ENCODE data around the gene EPS8L2.
A peak's percentile ranks its signal among the peaks of the same experiment; 100 is the strongest.
"Not testable (repeated sequence)": the region's sequence is repeated elsewhere in the genome, so short reads cannot be mapped to it uniquely, and the experiment has no call there.

Gene EPS8L2

DNA sequence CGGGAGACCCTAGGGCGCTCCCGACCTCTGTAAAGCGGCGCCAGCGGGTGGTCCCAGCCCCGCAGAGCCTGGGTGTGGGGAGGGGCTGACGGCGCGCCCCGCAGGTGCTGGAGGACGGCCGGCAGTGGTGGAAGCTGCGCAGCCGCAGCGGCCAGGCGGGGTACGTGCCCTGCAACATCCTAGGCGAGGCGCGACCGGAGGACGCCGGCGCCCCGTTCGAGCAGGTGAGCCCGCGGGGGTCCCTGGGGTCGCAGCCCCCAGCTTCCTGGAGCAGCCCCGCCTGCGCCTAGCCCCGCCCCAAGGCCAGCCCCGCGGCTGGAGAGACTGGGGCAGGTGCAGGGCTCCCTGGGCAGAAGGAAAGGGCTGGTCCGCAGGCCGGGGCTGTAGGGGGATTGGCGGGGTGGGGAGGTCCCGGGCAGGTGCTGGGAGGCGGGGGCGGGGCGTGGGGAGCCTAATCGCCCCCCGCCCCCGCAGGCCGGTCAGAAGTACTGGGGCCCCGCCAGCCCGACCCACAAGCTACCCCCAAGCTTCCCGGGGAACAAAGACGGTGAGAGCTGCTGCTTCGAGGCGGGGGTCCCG, 19.7 kb downstream of the EPS8L2 start:
- DNase-seq (ENCODE audit: low read depth in 2 of 2) = no peak

DNA sequence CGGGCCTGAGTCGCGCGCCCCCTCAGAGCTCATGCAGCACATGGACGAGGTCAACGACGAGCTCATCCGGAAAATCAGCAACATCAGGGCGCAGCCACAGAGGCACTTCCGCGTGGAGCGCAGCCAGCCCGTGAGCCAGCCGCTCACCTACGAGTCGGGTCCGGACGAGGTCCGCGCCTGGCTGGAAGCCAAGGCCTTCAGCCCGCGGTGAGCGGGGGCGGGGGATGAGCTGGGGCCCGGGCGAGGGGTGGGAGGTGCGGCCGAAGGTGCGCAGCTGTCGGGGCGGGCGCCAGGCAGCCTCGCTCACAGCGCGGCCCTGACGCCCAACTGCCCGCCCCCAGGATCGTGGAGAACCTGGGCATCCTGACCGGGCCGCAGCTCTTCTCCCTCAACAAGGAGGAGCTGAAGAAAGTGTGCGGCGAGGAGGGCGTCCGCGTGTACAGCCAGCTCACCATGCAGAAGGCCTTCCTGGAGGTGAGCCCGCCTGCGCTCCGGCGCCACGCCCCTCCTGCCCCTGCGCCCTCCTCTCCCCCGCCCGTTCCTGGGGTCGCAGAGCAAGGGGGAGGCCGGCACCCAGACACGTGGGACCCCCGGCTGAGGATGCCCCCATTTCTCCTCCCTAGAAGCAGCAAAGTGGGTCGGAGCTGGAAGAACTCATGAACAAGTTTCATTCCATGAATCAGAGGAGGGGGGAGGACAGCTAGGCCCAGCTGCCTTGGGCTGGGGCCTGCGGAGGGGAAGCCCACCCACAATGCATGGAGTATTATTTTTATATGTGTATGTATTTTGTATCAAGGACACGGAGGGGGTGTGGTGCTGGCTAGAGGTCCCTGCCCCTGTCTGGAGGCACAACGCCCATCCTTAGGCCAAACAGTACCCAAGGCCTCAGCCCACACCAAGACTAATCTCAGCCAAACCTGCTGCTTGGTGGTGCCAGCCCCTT, 20.5 kb downstream of the EPS8L2 start:
- DNase-seq (ENCODE audit: low read depth in 2 of 2) = no peak

DNA sequence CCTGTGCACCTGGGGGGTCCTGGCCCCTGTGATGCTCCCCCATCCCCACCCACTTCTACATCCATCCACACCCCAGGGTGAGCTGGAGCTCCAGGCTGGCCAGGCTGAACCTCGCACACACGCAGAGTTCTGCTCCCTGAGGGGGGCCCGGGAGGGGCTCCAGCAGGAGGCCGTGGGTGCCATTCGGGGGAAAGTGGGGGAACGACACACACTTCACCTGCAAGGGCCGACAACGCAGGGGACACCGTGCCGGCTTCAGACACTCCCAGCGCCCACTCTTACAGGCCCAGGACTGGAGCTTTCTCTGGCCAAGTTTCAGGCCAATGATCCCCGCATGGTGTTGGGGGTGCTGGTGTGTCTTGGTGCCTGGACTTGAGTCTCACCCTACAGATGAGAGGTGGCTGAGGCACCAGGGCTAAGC, 21.3 kb downstream of the EPS8L2 start:
- DNase-seq (ENCODE audit: low read depth in 2 of 2) = no peak

DNA sequence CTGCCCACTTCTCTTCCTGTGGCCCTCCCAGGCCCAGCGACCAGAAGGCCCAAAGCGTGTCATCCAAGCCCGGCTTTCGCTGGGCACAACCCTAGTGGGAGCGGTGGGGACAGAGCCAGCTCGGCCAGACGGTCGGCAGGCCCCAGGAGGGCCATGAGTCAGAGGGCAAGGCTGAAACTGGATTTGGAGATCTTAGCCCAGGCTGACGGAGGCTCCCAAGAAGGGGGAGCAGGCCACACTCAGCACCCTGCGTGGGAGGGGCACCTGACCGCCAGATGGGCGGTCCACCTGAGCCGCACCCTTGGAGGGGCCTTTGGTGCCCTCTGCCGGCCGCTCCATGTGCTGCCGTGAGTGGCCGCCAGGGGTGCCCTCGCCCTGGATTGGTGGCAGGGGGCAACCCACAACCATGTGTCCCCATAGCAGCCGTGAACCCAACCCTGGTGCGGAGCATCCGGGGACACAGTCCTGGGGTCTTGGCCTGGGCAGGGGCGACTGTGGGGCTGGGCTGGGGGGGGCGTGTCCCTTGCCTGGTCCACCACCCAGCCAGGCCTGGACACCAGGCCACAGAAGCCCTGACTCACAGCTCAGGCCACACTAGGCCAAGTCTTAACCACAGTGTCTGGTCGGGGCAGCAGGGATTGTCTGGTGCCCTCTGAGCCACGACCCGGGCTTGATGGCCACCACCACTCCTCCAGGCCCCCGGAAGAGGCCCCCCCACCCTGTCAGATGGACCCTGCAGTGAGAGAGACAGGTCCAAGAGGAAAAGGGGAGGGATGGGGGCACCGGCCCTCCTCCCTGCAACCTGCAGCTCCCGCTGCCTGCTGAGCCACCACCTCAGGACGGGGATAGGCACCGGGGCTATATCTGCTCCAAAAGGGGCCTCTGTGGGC, 22.1 kb downstream of the EPS8L2 start:
- DNase-seq (ENCODE audit: low read depth in 2 of 2) = peak; percentile 73 to 76

DNA sequence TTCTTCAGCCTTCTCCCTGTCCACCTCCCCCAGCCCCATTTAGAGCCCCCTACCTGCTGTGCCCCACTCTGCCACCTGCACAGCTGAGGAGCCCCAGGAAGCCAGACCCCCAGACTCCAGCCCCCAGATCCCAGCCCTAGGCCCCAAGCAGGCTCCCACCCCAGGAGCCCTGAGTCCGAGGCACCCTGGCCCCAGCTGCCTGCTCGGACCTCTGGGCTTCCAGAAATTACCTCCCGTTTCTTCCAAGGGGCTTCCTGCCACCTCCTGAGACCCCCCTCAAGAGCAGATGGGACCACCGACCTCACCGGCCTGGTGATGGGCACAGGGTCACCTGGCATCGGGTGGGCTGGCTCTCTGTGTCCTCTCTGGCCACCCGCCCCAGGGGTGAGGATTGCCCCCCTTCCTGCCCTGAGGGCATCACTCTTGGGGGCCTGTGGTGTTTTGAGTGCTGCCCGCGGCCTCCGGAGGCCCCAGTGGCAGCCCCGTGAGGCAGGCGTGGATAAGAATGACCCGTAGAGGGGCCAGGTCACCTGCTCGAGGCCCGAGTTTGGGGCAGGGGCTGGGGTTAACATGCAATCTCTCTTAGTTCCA, 23.0 kb downstream of the EPS8L2 start:
- no peak for DNase-seq (ENCODE audit: low read depth in 2 of 2)

DNA sequence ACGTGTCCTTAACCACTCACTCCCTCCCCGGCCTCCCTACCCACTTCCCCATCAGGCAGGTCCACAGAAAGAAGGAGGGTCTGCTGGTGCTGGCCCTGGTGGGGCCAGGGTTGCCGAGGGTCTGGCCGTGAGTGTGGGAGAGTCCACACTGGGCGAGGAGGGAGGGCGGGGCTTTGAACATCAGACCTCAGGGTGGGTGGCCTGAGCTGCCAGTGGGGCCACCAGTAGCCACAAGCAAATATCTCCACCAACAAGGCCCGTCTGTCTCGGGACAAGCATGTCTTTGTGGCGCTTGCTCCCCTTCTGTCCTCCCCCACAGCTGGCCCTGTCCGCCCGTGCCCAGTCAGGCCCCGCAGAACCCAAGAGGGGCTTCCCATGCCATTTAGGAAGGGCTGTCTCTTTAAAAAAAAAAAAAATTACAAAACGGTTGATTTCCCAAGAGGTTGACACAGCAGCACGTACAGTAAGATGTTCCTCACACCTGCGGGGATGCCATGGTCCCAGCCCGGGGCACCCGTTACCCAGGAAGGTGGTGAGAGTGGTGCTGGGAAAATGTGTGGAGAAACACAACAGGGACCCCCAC, 23.6 kb downstream of the EPS8L2 start:
- DNase-seq (ENCODE audit: low read depth in 2 of 2) = no peak

DNA sequence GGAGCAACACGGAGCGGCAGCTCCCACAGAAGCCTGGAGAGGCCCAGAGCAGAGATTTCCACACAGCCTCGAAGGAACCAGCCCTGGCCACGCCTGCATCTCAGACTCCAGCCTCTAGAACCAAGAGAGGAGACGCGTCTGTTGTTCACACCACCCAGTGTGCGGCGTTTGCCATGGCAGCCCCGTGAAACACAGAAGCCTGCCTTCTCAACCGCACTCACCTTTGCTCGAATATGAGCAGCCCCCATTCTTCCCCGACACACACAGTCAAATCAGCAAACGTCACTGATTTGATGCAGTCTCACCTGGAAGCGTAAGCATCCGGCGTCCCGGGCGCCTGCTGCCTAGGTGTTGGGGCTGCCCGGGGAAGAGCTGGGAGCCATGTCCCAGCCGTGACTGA, 27.0 kb downstream of the EPS8L2 start:
- DNase-seq (ENCODE audit: low read depth in 2 of 2) = no peak

DNA sequence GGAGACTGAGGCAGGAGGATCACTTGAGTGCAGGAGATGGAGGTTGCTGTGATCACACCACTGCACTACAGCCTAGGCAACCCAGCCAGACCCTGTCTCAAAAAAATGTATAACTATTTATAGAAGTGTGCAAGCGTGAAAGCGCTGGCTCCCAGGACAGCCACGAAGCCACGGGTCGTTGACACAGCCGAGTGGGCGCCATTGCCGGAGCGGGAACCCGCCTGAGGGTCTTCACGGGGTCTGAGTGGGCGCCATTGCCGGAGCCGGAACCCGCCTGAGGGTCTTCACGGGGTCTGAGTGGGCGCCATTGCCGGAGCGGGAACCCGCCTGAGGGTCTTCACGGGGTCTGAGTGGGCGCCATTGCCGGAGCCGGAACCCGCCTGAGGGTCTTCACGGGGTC, 28.5 kb downstream of the EPS8L2 start:
- not testable (repeated sequence) for DNase-seq (ENCODE audit: low read depth in 2 of 2)

DNA sequence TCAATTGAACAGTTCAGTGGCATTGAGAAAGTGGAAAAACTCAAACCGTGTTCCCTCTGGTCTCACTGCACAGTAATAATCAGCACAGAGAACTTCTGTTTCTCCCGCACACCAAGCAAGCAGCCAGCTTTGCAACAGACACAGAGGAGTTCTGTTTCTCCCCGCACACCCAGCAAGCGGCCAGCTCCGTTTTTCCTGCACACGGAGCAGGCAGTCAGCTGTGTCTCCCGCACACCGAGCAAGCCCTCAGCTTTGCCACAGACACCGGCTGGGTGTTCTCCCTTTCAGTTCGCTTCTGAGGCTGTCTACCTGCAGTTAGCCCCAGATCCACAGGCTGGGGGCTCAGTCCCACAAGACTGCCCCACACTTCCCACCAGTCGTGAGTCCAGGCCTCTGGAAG, 31.3 kb downstream of the EPS8L2 start:
- DNase-seq (ENCODE audit: low read depth in 2 of 2) = no peak

DNA sequence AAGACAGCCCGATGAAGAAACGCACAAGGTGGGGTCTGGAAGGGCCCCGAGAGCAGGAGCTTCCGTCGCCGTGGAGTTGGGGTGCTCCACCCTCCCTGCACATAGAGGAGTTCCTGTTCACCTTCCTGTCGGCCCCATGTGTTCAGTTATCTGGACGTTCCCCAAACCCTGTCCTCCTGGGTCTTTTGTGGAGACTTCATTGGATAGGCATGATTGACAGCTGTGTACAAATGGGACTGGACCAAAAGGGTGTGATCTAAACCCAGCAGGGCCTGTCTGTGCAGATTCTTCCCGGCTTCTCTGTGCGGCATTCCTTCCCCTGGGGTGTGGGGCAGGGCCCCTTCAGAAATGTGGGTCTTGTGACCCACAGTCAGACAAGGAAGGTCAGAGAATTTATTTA, 31.9 kb downstream of the EPS8L2 start:
- not testable (repeated sequence) for DNase-seq (ENCODE audit: low read depth in 2 of 2)

DNA sequence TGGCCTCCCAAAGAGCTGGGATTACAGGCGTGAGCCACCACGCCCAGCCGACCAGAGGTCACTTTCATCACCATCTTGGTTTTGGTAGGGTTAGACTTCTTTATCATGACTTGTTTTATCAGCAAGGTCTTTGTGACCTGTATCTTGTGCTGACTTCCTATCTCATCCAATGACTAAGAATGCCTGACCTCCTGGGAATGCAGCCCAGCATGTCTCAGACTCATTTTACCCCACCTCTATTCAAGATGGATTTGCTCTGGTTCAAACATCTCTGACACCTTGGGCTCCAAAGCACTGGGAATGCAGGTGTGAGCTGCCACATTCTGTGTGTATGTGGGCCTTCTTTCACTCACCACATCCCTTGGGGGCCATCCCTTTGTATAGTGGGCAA, 36.1 kb downstream of the EPS8L2 start:
- DNase-seq (ENCODE audit: low read depth in 2 of 2) = no peak

DNA sequence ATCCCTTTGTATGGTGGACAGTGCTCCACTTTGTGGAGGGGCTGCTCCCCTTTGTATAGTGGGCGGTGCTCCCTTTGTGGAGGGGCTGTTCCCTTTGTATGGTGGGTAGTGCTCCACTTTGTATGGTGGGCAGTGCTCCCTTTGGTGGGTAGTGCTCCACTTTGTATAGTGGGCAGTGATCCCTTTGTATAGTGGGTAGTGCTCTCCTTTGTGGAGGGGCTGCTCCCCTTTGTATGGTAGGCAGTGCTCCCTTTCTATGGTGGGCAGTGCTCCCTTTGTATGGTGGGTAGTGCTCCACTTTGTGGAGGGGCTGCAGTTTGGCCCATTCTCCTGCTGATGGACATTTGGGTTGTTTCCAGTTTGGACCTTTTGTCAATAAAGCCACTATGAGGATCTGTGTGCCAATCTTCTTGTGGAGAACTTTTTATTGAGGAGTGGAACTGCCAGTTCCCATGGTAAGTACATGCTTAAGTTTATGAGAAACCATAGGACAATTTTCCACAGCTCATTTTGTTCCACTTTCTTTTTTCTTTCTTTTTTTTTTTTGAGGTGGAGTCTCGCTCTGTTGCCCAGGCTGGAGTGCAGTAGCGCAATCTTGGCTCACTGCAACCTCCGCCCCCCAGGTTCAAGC, 36.7 kb downstream of the EPS8L2 start:
- DNase-seq (ENCODE audit: low read depth in 2 of 2) = no peak

DNA sequence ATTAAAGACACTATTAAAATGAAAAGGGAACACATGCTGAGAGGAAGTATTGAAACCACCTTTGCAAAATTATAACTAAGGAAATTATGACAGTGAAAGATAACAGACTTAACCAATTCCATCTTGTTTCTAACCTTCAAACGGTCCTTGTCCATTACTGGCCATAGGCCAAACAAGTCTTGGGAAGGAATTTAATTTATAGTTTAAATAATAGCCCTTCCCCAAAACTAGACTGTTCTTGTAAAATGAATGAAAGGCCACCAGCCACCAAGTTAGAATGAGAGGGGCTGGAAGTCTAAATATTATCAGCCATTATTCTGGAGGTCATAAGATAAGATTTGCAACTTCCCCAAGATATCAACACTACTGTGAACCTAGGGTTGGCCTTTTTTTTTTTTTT, 39.4 kb downstream of the EPS8L2 start:
- no peak for DNase-seq (ENCODE audit: low read depth in 2 of 2)

DNA sequence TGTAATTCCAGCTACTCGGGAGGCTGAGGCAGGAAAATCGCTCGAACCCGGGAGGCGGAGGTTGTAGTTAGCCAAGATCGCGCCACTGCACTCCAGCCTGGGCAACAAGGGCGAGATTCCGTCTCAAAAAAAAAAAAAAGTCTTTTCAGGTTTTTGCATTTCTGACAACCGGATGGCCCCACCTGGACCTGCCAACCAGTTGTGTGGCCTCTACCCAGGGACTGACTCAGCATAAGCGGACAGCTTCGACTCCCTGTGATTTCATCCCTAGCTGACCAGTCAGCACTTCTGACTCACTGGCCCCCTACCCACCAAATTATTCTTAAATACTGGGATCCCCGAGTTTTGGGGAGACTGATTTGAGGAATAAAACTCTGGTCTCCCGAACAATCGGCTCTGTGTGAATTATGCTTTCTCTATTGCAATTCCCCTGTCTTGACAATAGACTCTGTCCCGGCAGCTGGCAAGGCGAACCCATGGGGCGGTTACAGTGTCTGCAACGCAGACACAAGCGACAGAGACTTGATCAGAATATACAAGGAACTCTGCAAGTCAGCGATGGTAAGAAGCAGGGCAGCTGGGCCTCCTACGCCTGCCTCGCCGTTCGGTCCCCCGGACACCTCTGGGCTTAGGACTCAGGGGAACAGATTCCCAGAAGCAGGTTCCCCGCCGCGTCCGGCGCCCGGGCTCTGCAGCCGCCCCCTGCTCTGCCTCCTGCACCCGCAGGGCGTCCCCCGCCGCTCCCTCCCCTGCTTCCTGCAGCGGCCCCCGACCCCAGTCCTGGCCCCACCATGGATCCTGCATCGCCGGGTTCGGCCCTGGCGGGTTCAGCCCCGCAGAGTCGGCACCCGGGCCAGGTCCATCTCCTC, 40.5 kb downstream of the EPS8L2 start:
- peak in 1 of 2 donors; percentile 13 for DNase-seq (ENCODE audit: low read depth in 2 of 2)

DNA sequence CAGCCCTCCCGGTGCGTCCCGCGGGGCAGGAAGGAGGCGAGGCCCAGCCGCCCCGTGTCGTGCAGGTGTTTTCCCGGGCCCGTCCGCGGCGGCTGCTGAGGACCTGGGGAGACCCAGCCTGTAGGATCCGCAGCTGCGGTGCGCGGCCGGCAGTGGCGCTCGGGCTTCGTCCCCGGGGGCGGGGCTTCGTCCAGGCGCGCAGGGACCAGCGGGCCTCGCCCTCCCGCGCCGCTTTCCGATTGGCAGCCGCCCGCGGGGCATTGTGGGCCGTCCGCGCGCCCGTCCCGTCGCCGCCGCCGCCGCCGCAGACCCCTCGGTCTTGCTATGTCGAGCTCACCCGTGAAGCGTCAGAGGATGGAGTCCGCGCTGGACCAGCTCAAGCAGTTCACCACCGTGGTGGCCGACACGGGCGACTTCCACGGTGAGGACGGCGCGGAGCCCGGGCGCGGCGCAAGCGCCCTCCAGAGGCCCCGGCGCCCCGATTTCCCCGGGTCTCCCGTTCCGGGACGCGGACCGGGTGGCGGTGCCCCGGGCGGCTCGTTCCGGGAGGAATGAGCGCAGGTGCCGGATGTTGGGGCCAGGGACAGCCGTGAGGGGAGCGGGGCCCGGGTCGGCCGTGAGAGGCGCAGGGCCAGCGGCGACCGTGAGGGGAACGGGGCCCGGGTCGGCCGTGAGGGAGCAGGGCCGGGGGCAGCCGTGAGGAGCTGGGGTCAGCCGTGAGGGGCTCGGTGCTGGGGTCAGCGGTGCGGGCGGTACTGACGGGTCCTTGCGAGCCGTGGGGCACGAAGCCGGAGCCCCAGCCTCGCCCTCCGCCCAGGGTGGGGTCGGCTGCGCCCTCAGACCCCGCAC, 41.4 kb downstream of the EPS8L2 start, which contains the start of gene TALDO1:
TALDO1 (plus strand) TSS at position 307 of the 849 bp plus-strand sequence; CDS start at position 325, 18 bp downstream.
- peak; percentile 85 to 92 for DNase-seq (ENCODE audit: low read depth in 2 of 2)

DNA sequence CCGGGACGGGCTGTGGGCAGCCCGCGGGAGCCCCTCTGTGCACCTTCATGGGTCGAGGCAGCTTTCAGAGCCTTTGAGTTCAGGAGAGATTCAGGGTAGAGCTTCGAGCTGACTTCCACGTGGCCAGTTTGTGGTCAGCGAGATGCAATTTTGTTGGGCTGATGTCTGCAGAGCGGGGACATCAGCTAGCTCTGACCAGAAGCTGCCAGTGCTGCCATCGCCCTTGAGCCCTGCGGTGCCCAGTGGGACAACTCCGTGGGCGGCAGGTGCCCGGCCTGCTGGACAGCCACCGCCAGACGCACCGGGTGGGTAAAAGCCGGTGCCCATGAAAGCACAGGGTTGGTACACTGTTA, 42.0 kb downstream of the EPS8L2 start:
- no peak for DNase-seq (ENCODE audit: low read depth in 2 of 2)

DNA sequence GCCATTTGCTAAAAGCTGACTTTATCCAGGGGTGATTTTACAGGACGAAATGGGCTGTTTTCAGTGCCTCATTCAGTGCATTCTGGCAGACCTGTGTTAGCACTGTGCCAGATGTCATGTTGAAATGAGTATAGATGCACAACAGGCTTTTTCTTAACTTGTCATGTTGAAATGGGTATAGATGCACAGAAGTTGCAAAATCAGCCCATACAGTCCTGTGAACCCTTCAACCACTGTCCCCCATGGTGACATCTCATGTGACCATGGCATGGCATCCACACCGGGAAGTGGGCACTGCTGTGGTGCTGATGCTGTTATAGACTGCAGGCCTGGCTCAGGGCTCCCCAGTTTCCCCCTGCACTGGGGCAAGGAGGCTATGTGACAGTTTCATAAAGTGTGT, 43.7 kb downstream of the EPS8L2 start:
- no peak for DNase-seq (ENCODE audit: low read depth in 2 of 2)

DNA sequence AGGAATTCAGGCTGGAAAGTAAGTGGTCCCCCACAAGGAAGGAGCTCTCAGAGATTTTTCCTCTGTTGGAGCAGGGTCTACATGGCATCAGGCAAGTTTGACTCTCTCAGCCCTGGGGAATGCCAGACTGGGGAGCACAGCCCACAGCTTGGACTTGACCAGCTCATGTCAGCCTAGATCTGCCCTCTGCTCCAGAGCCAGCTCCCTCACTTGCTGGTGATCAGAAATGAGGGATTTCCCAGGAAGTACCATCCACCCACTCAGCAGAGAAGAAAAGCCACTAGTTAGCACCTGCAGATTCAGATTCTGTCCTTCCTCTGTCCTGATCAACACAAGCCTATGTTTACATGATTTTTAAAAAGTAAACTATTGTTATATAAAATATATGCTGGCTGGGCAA, 54.2 kb downstream of the EPS8L2 start:
- no peak for DNase-seq (ENCODE audit: low read depth in 2 of 2)

DNA sequence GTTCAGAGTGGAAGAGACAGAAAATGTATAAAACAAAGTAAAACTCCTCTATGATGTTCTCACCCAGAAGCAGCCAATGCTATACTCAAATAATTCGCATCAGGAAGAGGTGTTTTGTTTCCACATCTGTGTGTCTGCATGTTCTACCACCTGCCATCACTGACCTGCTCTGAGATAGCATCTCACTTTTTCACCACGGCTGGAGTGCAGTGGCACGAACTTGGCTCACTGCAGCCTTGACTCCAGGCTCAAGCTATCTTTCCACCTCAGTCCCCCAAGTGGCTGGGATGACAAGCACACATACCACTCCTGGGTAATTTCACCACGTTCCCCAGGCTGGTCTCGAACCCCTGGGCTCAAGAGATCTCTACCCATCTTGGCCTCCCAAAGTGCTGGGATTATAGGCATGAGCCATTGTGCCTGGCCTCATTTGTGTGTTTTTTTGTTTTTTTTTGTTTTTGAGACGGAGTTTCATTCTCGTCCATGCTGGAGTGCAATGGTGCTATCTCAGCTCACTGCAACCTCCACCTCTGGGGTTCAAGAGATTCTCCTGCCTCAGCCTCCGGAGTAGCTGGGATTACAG, 55.6 kb downstream of the EPS8L2 start:
- DNase-seq (ENCODE audit: low read depth in 2 of 2) = no peak
